Bronchial epithelial cell (primary cell): Measurements from ENCODE around the gene PRKACA. TPM values are rescaled to one million over a fixed set of nuclear protein-coding genes. Genes with fewer than 3 reads are reported as not detected.

Experiments used
- DNase-seq: peaks from one replicate; pipeline ENCODE4 v3.0.0-alpha.2; 2010; ENCODE audit warnings: low read depth
- FAIRE-seq: peaks from 2 replicates; lab custom pipeline; 2011; peaks lifted over from hg19 to GRCh38; lab: Jason Lieb, UNC
- H3K27me3 ChIP-seq: 2 replicates; pipeline ENCODE4 v1.5.1; 2011; ENCODE audit warnings: low read length; ENCODE audit not compliant: control insufficient read depth, insufficient read depth
- H3K36me3 ChIP-seq: 2 replicates; pipeline ENCODE4 v1.5.1; 2011; ENCODE audit warnings: low read length; ENCODE audit not compliant: control insufficient read depth, insufficient read depth
- H3K4me3 ChIP-seq: 2 replicates; pipeline ENCODE4 v1.5.1; 2011; ENCODE audit warnings: mild to moderate bottlenecking, low read depth, low read length, control low read depth
- total RNA-seq: library from RNA; depleted of rRNA; stranded (reverse); fragments of >200 nt; gene quantifications from 2 replicates; pipeline ENCODE4 v1.2.1, GENCODE V29; 2014
- TF ChIP-seq, protein P1 (sequence below): IDR thresholded peaks from 2 replicates; pipeline ENCODE4 v1.5.1; 2011; ENCODE audit warnings: mild to moderate bottlenecking, moderate library complexity, low read length, control low read depth, inconsistent platforms; ENCODE audit not compliant: insufficient read depth, severe bottlenecking

PRKACA gene
- total RNA-seq, 1 donor from 2014 or later = 13.7 TPM

DNA sequence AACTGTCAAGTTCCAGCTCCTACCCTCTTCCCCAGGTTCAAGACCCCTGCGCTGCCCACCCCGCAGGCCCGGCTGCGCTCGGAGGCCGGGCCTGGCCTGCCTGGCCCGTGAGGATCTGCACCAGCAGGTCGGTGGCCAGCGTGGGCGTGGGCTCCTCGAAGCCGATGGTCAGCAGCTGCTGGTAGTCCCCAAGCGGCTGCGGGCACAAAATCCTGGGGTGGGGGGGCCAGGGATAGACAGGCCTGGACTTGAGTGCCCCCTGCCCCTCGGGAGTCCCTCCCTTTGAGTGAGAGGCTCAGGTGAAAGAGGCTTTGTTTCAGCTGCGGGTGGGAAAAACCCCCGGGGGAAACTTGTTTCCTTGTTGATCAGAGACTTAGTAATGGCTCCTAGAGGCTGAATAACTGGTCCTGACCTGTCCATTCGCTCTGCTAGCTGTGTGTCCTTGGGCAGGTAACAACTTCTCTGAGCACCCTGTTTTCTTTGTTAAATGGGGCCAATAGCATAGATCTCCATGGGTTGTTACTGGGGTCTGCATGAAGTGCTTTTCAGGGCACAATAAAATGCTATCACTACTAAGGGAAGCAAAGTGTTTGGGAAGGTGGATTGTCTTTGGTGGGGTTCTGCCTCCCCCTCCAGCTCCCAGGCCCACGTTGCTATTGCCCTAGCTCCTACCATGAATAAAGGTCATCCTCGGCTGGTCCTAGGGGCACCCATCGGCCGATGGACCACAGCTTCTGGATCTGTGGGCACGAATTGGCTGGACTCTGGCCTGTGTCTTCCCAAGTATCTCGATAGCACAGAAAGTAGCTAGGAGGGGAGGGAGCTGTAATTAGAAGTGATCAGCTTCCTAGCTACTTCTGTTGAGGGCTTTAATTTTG is 35.5 kb downstream of the PRKACA start:
- no peaks in the 10 kb centered on the region for H3K27me3 ChIP-seq
- no peak for FAIRE-seq
- TF ChIP-seq, protein P1, sequence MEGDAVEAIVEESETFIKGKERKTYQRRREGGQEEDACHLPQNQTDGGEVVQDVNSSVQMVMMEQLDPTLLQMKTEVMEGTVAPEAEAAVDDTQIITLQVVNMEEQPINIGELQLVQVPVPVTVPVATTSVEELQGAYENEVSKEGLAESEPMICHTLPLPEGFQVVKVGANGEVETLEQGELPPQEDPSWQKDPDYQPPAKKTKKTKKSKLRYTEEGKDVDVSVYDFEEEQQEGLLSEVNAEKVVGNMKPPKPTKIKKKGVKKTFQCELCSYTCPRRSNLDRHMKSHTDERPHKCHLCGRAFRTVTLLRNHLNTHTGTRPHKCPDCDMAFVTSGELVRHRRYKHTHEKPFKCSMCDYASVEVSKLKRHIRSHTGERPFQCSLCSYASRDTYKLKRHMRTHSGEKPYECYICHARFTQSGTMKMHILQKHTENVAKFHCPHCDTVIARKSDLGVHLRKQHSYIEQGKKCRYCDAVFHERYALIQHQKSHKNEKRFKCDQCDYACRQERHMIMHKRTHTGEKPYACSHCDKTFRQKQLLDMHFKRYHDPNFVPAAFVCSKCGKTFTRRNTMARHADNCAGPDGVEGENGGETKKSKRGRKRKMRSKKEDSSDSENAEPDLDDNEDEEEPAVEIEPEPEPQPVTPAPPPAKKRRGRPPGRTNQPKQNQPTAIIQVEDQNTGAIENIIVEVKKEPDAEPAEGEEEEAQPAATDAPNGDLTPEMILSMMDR = no peak
- H3K36me3 ChIP-seq = no peaks in the 10 kb centered on the region
- peak overlapping the region; percentile 84 for H3K4me3 ChIP-seq
- DNase-seq = peak; percentile 82

DNA sequence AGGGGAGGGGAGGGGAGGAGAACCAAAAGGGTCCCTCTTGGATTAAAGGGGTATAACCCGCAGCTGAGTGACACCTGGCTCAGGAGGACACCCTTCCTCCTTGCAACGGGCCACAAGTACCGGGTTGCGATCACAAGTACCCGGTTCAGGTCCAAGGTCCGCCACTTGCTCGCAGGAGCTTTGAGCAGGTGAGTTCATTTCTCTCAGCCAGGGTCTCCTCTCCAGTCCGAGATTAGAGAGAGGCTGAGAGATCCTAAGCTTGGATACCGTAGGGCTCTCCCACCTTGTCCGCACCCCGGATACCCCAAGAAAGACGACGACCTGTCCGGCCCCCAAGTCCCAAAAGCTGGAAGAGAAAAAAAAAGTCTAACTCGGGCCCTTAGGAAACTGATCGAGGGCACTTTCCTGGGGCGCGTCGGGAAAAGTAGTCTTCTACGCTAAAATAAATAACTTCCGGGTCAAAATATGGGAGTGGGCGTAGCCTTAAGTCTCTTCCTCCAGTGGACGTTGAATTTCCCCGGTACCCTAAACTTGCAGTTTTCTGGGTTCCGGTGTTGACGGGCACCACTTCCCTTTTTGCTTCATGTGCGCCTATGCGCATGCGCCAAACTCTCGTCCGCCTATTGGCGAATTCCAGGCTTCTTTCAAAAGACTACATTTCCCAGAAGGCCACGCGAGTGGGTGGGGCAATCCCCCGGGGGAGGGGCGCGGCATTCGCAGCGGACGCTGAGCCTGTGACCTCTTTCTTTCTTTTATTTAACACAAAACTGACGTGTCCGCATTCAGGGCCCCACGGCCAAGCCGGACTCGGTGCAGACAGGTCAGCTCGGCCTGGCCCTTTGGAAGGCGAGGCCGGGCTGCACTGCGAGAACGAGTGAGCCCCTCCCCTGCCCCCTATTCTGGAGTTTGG is 36.4 kb downstream of the PRKACA start:
- Histone ChIP-seq H3K27me3 (no peaks in the 10 kb centered on the region), H3K36me3 (no peaks in the 10 kb centered on the region), H3K4me3 (peak overlapping the region; percentile 84)
- FAIRE-seq = no peak
- DNase-seq = peak; percentile 98
- TF ChIP-seq, protein P1 = no peak

DNA sequence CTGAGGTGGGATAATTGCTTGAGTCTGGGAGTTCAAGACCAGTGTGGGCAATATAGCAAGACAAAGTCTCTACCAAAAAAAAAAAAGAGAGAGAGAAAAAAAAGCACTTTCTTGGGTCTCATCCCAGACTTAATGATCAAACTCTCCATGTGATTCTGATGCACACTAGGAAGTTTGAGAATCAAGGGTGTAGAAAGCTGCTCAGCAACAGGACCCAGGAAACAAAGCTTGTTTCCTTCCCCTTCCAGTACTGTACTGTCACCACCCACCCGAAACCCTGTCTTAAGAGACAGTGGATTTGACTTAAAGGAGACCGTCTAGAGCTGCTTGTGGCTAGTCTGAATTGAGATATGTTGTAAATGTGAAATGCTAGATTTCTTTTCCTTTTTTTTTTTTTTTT is 39.2 kb downstream of the PRKACA start:
- Histone ChIP-seq H3K36me3 (no peaks in the 10 kb centered on the region), H3K27me3 (no peaks in the 10 kb centered on the region), H3K4me3 (no peak overlapping the region)
- DNase-seq (no peak), FAIRE-seq (no peak)
- TF ChIP-seq, protein P1 = no peak

DNA sequence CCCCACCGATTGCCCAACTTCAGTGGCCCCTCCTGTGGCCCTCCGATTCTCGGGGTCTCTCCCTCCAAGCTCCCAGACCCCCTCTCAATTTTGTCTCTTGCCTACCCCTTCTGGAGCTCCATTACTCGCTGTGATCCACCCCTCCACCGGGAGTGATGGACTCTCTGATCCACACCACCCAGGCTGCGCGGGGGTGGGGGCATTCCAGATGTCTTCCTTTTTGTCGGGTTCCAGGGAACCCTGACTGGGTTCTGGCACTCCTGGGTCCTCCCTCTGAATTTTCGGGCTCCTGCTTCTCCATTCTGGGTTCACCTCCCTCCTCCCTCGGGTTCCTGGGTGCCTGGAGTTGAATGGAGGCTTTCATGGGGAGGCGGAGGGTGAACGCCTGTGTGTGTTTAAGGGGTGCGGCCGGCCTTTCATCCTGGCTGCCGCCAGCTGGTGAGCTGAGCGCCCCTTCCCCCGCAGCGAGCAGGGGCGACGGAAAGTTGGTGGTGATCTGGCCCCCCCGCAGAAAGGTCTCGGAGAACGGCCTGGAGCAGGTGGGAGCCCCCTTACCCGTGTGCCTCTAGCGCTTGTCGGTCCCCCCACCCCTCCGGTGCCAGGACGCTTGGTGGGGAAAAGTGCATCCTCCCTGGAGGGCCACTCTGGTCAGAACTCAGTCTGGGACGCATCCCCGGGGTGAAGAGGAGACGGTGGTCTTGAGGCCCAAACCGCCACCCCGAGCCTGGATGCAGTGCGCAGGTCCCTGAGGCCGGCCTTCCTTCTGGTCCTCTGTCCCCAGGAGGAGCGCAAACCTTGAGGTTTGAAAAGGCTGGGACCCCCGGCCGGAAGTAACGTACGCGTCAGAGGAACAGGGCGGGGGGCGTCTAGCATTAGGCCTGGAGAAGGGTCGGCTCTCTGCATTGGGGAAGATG is 43.4 kb downstream of the PRKACA start:
- TF ChIP-seq, protein P1 = no peak
- Histone ChIP-seq H3K27me3 (no peaks in the 10 kb centered on the region), H3K4me3 (peak overlapping the region; percentile 58), H3K36me3 (no peaks in the 10 kb centered on the region)
- peak; percentile 30 for DNase-seq
- FAIRE-seq = no peak

DNA sequence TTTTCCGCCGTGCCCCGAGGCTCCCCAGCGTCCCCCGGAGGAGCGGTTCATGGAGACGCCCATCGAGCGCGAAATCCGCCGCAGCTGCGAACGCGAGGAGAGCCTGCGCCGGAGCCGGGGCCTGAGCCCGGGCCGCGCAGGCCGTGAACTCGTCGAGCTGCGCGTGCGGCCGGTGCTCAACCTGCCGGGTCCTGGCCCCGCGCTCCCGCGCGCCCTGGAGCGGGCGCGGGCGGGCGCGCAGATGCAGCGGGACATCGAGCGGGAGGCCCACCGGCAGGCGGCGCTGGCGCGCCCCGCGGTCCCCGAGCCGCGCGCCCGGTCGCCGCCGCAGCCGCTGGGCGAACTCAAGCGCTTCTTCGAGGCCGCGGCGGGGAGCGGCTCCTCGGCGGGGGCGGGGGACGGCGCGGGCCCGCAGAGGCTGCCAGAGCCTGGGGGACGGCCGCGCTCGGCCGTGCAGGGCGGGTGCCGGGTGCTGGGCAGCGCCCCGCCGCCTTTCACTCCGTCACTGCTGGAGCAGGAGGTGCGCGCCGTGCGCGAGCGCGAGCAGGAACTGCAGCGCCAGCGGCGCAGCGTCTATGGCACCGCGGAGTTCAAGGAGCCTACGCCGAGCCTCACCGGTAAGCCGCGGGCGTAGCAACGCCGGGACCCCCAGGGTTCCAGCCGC is 44.2 kb downstream of the PRKACA start:
- no peak for FAIRE-seq
- TF ChIP-seq, protein P1 = peak; percentile 43
- peak; percentile 63 for DNase-seq
- Histone ChIP-seq H3K27me3 (no peaks in the 10 kb centered on the region), H3K4me3 (peak overlapping the region; percentile 58), H3K36me3 (no peaks in the 10 kb centered on the region)
